Activated CD4-positive, alpha-beta T cell treated with anti-CD3 and anti-CD28 coated beads, Interleukin-2, amount 50 U/mL, for 48 hours (primary cell): Measurements from ENCODE around the gene ABCC1.
A peak's percentile ranks its signal among the peaks of the same experiment; 100 is the strongest.
"Not testable (repeated sequence)": the region's sequence is repeated elsewhere in the genome, so short reads cannot be mapped to it uniquely, and the experiment has no call there.

Source experiments
- DNase-seq, 2 experiments: peaks; one replicate each; pipeline ENCODE4 v3.0.0-alpha.2; 2020

The ABCC1 gene

GRCh38 chr16:16146380-16147315 is 197.2 kb downstream of the ABCC1 start:
- DNase-seq = no peak

GRCh38 chr16:16147316-16147999 is 198.0 kb downstream of the ABCC1 start:
- DNase-seq = no peak

- DNase-seq = not testable (repeated sequence)
Observed at GRCh38 chr16:16148000-16148599, 198.7 kb downstream of the ABCC1 start.

- DNase-seq = no peak
Observed at GRCh38 chr16:16148755-16149154, 199.3 kb downstream of the ABCC1 start.

DNA sequence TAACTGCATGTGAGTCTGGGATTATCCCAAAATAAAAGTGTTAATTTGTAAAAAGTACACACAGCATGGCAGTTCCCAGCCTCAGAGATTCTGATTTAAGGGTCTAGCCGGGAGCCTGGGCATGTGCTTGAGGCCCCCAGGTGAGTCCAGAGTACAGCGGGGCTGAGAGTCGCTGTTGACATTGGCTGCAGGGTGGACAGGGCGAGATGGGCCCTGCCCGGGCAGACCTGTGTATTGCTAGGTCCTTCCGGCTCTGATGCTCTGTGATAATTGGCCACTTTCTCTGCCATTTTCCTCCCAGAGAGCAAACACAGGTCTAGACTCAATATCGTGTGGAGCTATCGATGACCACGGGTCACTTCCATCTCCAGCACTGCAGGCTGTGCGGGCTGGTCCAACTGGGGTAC is 200.3 kb downstream of the ABCC1 start:
- DNase-seq = no peak

- no peak for DNase-seq
Observed at GRCh38 chr16:16150117-16150877, 200.9 kb downstream of the ABCC1 start.

GRCh38 chr16:16150878-16151152 is 201.4 kb downstream of the ABCC1 start:
- DNase-seq = no peak

- DNase-seq = no peak
Observed at GRCh38 chr16:16151315-16151714, 201.9 kb downstream of the ABCC1 start.

DNA sequence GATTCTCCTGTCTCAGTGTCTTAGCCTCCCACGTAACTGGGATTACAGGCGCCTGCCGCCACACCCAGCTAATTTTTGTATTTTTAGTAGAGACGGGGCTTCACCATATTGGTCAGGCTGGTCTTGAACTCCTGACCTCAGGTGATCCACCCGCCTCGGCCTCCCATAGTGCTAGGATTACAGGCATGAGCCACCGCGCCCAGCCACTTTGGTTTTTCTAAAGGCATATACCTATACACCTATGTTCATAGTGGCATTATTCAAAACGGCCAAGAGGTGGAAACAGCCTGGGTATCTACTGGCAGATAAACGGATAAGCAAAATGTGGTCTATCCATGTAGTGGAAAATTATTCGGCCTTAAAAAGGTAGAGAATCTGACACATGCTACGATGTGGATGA is 203.6 kb downstream of the ABCC1 start:
- not testable (repeated sequence) for DNase-seq

GRCh38 chr16:16154281-16154951 is 205.0 kb downstream of the ABCC1 start:
- no peak for DNase-seq

- DNase-seq = no peak
Observed at GRCh38 chr16:16155234-16155633, 205.8 kb downstream of the ABCC1 start.

DNA sequence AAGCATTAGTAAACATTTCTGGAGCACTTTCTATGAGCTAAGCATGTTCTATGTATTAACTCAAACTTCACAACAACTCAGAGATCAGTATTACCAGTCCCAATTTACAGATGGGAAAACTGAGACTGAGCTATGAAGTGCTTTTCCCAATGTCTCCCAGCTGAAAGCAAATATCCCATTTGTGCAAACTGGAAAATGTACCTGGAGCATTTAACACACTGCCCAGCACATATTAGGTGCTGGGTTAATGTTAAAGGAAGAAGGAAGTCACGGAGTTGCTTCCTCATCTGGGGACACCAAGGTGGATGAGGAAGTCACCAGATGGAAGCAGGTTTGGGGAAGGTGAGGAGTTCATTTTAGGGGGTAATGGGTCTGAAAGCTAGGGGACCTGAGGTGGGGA is 207.8 kb downstream of the ABCC1 start:
- DNase-seq = no peak

GRCh38 chr16:16158082-16158658 is 208.8 kb downstream of the ABCC1 start:
- DNase-seq = no peak

GRCh38 chr16:16158741-16159374 is 209.4 kb downstream of the ABCC1 start:
- DNase-seq = no peak

DNA sequence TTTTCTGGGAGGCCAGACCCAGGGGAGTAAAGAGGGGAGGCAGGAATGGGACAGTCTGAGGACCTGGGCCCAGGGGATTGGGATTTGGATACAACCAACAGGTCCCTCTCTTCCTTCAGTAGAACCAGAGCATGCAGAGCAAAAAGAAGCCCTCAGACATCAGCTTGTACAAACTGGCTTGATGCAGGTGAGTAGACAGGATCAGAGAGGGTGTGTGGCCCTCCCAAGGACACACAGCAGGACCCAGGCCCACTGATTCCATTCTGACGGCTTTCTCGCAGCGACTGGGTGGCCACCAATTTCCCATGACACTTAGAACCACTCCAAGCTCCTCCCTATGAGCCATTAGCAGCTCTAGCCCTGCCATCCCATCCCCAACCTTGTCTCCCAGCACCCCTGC is 210.2 kb downstream of the ABCC1 start:
- DNase-seq = no peak

DNA sequence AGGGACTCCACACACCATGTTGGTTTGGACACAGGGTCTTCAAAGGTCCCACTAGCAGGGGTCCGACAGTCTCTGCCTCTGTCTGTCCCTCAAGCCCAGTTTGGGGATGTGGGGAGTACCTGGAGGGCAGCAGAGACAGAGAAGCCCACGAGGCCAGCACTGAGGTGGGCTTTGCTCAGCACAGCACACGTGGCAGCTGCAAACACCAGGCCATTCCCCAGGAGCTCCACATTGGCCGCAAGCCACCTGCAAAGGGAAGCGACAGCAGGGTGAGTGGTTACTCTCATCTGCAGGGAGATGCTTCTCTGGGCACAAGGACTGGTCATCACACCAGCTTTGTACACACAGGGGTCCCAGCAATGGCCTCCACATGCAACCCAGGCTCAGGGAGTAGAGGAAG is 211.9 kb downstream of the ABCC1 start:
- no peak for DNase-seq

DNA sequence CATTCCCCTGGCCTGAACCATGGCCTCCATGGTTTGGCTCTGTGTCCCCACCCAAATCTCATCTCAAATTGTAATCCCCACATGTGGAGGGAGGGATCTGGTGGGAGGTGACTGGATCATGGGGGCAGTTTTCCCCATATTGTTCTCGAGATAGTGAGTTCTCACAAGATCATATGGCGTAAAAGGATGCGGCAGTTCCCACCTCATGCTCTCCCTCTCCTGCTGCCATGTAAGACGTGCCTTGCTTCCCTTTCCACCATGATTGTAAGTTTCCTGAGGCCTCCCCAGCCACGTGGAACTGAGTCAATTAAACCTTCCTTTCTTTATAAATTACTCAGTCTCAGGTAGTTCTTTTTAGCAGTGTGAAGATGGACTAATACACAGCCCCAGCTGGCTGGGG is 212.4 kb downstream of the ABCC1 start:
- DNase-seq = not testable (repeated sequence)

GRCh38 chr16:16162591-16162990 is 213.2 kb downstream of the ABCC1 start:
- peak in 1 of 2 experiments; percentile 20 for DNase-seq

- no peak for DNase-seq
Observed at GRCh38 chr16:16163109-16163508, 213.7 kb downstream of the ABCC1 start.

DNA sequence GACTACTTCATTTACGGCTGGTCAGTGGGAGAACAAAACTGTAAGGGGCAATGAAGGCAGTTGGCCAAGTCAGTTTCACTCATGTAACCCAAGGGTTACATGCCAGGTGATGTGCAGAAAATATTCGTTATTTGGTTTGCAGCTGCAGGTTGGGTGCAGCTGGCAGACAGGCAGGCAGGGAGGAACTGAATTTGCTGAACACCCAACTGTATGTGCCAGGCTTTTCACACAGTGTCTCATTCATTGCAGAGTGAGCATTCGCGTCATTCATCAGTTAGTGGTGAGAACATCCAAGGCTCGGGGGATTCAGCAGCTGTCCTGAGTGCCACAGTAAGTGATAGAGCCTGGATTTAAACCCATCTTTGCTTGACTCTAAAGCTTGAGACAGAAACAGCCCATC is 214.2 kb downstream of the ABCC1 start:
- no peak for DNase-seq

- no peak for DNase-seq
Observed at GRCh38 chr16:16164243-16164642, 214.8 kb downstream of the ABCC1 start.

- no peak for DNase-seq
Observed at GRCh38 chr16:16166085-16166484, 216.7 kb downstream of the ABCC1 start.
